Measurements from ENCODE around the gene CACNA1A.

DNA sequence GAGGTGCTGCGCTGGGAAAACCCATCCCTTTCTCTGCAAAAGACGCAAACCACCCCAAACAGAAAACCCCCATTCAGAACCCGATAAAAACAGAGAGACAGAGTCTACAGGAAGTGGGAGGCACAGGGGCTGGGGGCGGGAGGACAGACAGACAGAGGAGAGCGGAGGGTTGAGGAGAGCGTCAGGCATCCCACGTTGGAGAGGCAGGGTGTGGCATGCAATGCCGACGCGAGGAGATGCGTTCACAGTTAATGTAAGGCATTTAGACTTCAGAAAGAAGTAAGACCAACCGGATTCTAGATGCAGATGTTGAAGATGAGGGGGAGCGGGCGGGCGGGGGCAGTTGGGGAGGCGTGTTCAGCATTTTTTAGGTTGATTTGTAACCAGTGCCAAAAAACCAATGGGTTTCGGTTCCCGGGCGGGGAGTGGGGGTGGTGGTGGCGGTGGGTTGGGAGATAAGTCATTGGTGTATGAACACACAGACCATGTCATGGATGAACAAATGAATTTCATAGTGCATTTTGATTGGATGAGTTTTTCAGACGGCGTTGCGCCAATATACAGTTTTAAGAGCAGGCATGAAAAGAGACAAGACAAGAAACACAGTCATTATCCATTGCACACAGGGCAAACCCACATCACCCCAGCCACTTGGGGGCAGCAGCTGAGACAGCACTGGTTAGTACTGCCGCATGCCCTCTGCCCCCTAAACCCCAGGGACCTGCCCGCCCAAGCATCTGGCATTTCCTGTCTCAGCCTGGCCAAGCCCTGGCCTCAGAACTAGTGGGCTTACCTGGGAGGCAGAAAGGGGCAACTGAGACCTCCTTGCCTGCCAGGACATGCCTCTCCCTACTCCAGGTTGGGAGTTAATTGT, 264.8 kb downstream of the CACNA1A start:
- TF ChIP-seq CTCF (IDR thresholded peaks at IDR 0.05; ENCODE audit: low read length) (no peak), EZH2 (optimal IDR thresholded peaks at IDR 0.05; ENCODE audit: low read depth, low read length) (no peak)

Data from MM.1S (cell line).